Measurements from ENCODE around the gene PCBP2. TPM values are rescaled to one million over a fixed set of nuclear protein-coding genes. Genes with fewer than 3 reads are reported as not detected.
"Not testable (repeated sequence)": the region's sequence is repeated elsewhere in the genome, so short reads cannot be mapped to it uniquely, and the experiment has no call there.

Gene PCBP2
- total RNA-seq, 2 donors from 2014 or later: 322 to 534 TPM

- 70% methylated on average over 12 of the region's 12 CpGs for WGBS
- TF ChIP-seq CTCF (IDR thresholded peaks at IDR 0.05) (no peak), POLR2AphosphoS5 (IDR thresholded peaks at IDR 0.05) (no peak), POLR2A (IDR thresholded peaks at IDR 0.05) (no peak)
- Histone ChIP-seq H3K36me3 (peaks cover 4 to 9% of the 10 kb centered on the region in 2 donors), H3K27me3 (replicated peaks; ENCODE audit: insufficient read depth) (no peaks in the 10 kb centered on the region), H3K4me1 (replicated peaks) (peaks cover 2% of the 10 kb centered on the region), H3K4me3 (no peak overlapping the region), H3K9me3 (no peaks in the 10 kb centered on the region), H3K27ac (no peak overlapping the region)
- intact Hi-C loops (cut with DNase I): no loop called here
- no peak for DNase-seq (ENCODE audit: low spot score)
Measured at GRCh38 chr12:53480491-53481442, 28.9 kb downstream of the PCBP2 start.

GRCh38 chr12:53481458-53481857, 29.6 kb downstream of the PCBP2 start:
- intact Hi-C loops (cut with DNase I); H3K9me3 ChIP-seq; H3K4me3 ChIP-seq; H3K4me1 ChIP-seq (replicated peaks); H3K27me3 ChIP-seq (replicated peaks; ENCODE audit: insufficient read depth); H3K27ac ChIP-seq; DNase-seq (ENCODE audit: low spot score); H3K36me3 ChIP-seq: not testable (repeated sequence)
- WGBS: 65% methylated on average over 6 of the region's 6 CpGs

- Histone ChIP-seq H3K36me3 (peaks cover 0 to 9% of the 10 kb centered on the region in 2 donors), H3K4me3 (no peak overlapping the region), H3K4me1 (replicated peaks) (no peaks in the 10 kb centered on the region), H3K27me3 (replicated peaks; ENCODE audit: insufficient read depth) (no peaks in the 10 kb centered on the region), H3K9me3 (no peaks in the 10 kb centered on the region), H3K27ac (no peak overlapping the region)
- 73% methylated on average over 9 of the region's 9 CpGs for WGBS
- no peak for DNase-seq (ENCODE audit: low spot score)
- intact Hi-C loops (cut with DNase I): no loop called here
- TF ChIP-seq POLR2AphosphoS5 (IDR thresholded peaks at IDR 0.05): no peak
- no peak for TF ChIP-seq POLR2A (IDR thresholded peaks at IDR 0.05)
- TF ChIP-seq CTCF (IDR thresholded peaks at IDR 0.05): no peak
Measured at GRCh38 chr12:53481939-53482586, 30.2 kb downstream of the PCBP2 start.

GRCh38 chr12:53482626-53483168, 30.8 kb downstream of the PCBP2 start:
- WGBS: 68% methylated on average over 18 of the region's 18 CpGs
- Histone ChIP-seq H3K36me3 (peaks cover 0 to 9% of the 10 kb centered on the region in 2 donors), H3K4me1 (replicated peaks) (no peaks in the 10 kb centered on the region), H3K27me3 (replicated peaks; ENCODE audit: insufficient read depth) (no peaks in the 10 kb centered on the region), H3K27ac (no peak overlapping the region), H3K4me3 (no peak overlapping the region), H3K9me3 (no peaks in the 10 kb centered on the region)
- TF ChIP-seq POLR2AphosphoS5 (IDR thresholded peaks at IDR 0.05) (no peak), CTCF (IDR thresholded peaks at IDR 0.05) (no peak), POLR2A (IDR thresholded peaks at IDR 0.05) (no peak)
- DNase-seq (ENCODE audit: low spot score): no peak
- intact Hi-C loops (cut with DNase I): no loop called here

- H3K27ac ChIP-seq: no peak overlapping the region
- H3K4me1 ChIP-seq (replicated peaks): no peaks in the 10 kb centered on the region
- WGBS: 55% methylated on average over 9 of the region's 9 CpGs
- H3K36me3 ChIP-seq: peaks cover 0 to 9% of the 10 kb centered on the region in 2 donors
- intact Hi-C loops (cut with DNase I): no loop called here
- no peak for DNase-seq (ENCODE audit: low spot score)
- TF ChIP-seq POLR2AphosphoS5 (IDR thresholded peaks at IDR 0.05) (no peak), POLR2A (IDR thresholded peaks at IDR 0.05) (no peak), CTCF (IDR thresholded peaks at IDR 0.05) (no peak)
- no peaks in the 10 kb centered on the region for H3K9me3 ChIP-seq
- no peaks in the 10 kb centered on the region for H3K27me3 ChIP-seq (replicated peaks; ENCODE audit: insufficient read depth)
- no peak overlapping the region for H3K4me3 ChIP-seq
Measured at GRCh38 chr12:53483225-53483978, 31.5 kb downstream of the PCBP2 start.

Measured in prostate gland (tissue), 2 donors.